K562 (cell line): ENCODE data around the gene CNTRL. TPM values are rescaled to one million over a fixed set of nuclear protein-coding genes. Genes with fewer than 3 reads are reported as not detected.
A peak's percentile ranks its signal among the peaks of the same experiment; 100 is the strongest.

ENCODE experiments used
- CHD4 ChIP-seq: fragments of 200-600 bp; sonication (generic); IDR thresholded peaks from 3 replicates; pipeline ENCODE4 v1.6.1; 2012; ENCODE audit warnings: low read depth, mild to moderate bottlenecking, mixed read lengths, low read length, inconsistent platforms; ENCODE audit not compliant: insufficient read depth, insufficient replicate concordance, poor library complexity, severe bottlenecking
- KDM5B ChIP-seq: fragments of 200-600 bp; sonication (generic); IDR thresholded peaks from 2 replicates; pipeline ENCODE4 v1.6.1; 2012; ENCODE audit warnings: low read depth, mild to moderate bottlenecking, moderate library complexity, low read length, control low read depth, inconsistent platforms; ENCODE audit not compliant: insufficient replicate concordance
- RBBP5 ChIP-seq: fragments of 200-600 bp; sonication (generic); IDR thresholded peaks from 2 replicates; pipeline ENCODE4 v1.6.1; 2012; ENCODE audit warnings: borderline replicate concordance, mild to moderate bottlenecking, low read length, control low read depth, inconsistent platforms; ENCODE audit not compliant: insufficient read depth, poor library complexity, severe bottlenecking
- ZNF507 ChIP-seq: conservative IDR thresholded peaks from 2 replicates; pipeline ENCODE4 v1.6.1; 2017; ENCODE audit warnings: missing genetic modification characterization, missing compliant biosample characterization
- ZNF586 ChIP-seq: fragments of 450-650 bp; formaldehyde crosslinking; conservative IDR thresholded peaks from 2 replicates; pipeline ENCODE4 v1.4.0; 2020; ENCODE audit warnings: mild to moderate bottlenecking, moderate library complexity
- polyA plus RNA-seq, 8 experiments: library from polyadenylated mRNA; depleted of rRNA in 4 of 8; stranded (reverse) in 5 of 8; unstranded in 3 of 8; fragments of >200 nt; fragmentation: Nextera tagmentation in 2 of 8; fragmentation: Illumina TruSeq in 1 of 8; extraction: Ambion mirVana in 2 of 8; extraction: Trizol in 1 of 8; gene quantifications; 2 replicates each; pipeline versions ENCODE4 v1.2.1 to v1.2.3, GENCODE V29; 2011 to 2014; ENCODE audit warnings: inconsistent platforms in 1 of 8, missing spikeins in 1 of 8
- total RNA-seq, 7 experiments: library from RNA; depleted of rRNA in 6 of 7; stranded (reverse); fragments of >200 nt in 6 of 7; fragmentation: Illumina TruSeq in 2 of 7; extraction: Trizol in 2 of 7; gene quantifications; 2 replicates each; pipeline versions ENCODE4 v1.2.1 to v1.2.3, GENCODE V29; 2011 to 2021; ENCODE audit warnings: low replicate concordance in 1 of 7
- TF ChIP-seq, protein P1 (sequence below): fragments of 450-650 bp; IDR thresholded peaks from 2 replicates; pipeline ENCODE4 v1.6.1; 2016; ENCODE audit warnings: mild to moderate bottlenecking, moderate library complexity
- TF ChIP-seq, protein P2 (sequence below): fragments of 450-650 bp; IDR thresholded peaks from 2 replicates; pipeline ENCODE4 v1.7.0; 2016; ENCODE audit warnings: borderline replicate concordance
- TF ChIP-seq, protein P3 (sequence below): fragments of 150-350 bp; IDR thresholded peaks from 2 replicates; pipeline ENCODE4 v1.6.1; 2014; ENCODE audit warnings: low read depth, mild to moderate bottlenecking, low read length, borderline replicate concordance

The CNTRL gene
- total and polyA plus RNA-seq, 9 of the 15 experiments (the other 6 are each of a cell fraction or from before 2014, with no cell fraction given), result 9.2 to 28.9 (median 20.5) TPM

DNA sequence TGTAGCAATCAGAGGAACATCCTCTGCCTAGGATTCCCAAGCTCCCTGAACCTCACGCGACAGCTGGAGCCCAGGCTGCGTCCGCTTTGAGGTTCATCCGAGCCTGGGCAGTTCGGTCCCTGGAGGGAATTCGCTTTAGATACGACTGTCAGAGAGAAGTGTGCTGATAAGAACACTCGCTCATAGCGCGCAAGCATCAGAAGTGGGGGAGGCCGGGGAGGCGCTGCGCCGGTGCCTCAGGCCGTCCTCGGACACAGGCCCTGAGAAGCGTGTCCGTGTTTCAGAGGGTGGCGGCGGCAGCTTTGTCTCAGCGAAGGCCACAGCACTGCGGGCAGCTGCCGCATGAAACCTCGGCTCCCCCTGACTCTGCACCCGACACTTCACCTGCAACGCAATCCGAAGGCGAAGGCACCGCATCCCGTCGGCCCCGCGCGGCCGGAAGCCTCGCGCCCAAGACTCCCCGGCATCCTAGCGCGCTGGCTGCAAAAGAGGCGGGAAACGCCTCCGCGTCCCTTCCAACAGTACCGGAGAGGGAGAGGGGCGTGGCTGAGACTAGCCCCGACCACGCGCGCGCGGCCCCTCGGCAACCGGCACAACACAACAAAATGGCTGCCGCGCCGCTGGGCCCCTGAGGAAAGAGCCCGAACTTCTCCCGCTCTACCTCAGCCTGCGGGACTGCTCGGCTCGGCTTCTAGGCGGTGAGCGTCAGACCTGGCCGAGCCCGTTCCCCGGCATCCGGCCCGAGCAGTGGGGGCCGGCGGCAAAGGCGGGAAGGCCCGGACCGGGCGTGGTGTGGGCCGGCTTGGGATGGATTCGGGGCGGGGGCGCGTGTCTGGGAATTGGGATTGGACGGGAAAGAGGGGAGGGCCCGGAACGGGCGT is at the start of gene CNTRL (continued):
- TF ChIP-seq, protein P1, sequence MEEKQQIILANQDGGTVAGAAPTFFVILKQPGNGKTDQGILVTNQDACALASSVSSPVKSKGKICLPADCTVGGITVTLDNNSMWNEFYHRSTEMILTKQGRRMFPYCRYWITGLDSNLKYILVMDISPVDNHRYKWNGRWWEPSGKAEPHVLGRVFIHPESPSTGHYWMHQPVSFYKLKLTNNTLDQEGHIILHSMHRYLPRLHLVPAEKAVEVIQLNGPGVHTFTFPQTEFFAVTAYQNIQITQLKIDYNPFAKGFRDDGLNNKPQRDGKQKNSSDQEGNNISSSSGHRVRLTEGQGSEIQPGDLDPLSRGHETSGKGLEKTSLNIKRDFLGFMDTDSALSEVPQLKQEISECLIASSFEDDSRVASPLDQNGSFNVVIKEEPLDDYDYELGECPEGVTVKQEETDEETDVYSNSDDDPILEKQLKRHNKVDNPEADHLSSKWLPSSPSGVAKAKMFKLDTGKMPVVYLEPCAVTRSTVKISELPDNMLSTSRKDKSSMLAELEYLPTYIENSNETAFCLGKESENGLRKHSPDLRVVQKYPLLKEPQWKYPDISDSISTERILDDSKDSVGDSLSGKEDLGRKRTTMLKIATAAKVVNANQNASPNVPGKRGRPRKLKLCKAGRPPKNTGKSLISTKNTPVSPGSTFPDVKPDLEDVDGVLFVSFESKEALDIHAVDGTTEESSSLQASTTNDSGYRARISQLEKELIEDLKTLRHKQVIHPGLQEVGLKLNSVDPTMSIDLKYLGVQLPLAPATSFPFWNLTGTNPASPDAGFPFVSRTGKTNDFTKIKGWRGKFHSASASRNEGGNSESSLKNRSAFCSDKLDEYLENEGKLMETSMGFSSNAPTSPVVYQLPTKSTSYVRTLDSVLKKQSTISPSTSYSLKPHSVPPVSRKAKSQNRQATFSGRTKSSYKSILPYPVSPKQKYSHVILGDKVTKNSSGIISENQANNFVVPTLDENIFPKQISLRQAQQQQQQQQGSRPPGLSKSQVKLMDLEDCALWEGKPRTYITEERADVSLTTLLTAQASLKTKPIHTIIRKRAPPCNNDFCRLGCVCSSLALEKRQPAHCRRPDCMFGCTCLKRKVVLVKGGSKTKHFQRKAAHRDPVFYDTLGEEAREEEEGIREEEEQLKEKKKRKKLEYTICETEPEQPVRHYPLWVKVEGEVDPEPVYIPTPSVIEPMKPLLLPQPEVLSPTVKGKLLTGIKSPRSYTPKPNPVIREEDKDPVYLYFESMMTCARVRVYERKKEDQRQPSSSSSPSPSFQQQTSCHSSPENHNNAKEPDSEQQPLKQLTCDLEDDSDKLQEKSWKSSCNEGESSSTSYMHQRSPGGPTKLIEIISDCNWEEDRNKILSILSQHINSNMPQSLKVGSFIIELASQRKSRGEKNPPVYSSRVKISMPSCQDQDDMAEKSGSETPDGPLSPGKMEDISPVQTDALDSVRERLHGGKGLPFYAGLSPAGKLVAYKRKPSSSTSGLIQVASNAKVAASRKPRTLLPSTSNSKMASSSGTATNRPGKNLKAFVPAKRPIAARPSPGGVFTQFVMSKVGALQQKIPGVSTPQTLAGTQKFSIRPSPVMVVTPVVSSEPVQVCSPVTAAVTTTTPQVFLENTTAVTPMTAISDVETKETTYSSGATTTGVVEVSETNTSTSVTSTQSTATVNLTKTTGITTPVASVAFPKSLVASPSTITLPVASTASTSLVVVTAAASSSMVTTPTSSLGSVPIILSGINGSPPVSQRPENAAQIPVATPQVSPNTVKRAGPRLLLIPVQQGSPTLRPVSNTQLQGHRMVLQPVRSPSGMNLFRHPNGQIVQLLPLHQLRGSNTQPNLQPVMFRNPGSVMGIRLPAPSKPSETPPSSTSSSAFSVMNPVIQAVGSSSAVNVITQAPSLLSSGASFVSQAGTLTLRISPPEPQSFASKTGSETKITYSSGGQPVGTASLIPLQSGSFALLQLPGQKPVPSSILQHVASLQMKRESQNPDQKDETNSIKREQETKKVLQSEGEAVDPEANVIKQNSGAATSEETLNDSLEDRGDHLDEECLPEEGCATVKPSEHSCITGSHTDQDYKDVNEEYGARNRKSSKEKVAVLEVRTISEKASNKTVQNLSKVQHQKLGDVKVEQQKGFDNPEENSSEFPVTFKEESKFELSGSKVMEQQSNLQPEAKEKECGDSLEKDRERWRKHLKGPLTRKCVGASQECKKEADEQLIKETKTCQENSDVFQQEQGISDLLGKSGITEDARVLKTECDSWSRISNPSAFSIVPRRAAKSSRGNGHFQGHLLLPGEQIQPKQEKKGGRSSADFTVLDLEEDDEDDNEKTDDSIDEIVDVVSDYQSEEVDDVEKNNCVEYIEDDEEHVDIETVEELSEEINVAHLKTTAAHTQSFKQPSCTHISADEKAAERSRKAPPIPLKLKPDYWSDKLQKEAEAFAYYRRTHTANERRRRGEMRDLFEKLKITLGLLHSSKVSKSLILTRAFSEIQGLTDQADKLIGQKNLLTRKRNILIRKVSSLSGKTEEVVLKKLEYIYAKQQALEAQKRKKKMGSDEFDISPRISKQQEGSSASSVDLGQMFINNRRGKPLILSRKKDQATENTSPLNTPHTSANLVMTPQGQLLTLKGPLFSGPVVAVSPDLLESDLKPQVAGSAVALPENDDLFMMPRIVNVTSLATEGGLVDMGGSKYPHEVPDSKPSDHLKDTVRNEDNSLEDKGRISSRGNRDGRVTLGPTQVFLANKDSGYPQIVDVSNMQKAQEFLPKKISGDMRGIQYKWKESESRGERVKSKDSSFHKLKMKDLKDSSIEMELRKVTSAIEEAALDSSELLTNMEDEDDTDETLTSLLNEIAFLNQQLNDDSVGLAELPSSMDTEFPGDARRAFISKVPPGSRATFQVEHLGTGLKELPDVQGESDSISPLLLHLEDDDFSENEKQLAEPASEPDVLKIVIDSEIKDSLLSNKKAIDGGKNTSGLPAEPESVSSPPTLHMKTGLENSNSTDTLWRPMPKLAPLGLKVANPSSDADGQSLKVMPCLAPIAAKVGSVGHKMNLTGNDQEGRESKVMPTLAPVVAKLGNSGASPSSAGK, result peak; percentile 100
- TF ChIP-seq CHD4 (no peak), ZNF507 (tag) (no peak), KDM5B (peak; percentile 83), RBBP5 (peak; percentile 86), ZNF586 (no peak)
- TF ChIP-seq, protein P2, sequence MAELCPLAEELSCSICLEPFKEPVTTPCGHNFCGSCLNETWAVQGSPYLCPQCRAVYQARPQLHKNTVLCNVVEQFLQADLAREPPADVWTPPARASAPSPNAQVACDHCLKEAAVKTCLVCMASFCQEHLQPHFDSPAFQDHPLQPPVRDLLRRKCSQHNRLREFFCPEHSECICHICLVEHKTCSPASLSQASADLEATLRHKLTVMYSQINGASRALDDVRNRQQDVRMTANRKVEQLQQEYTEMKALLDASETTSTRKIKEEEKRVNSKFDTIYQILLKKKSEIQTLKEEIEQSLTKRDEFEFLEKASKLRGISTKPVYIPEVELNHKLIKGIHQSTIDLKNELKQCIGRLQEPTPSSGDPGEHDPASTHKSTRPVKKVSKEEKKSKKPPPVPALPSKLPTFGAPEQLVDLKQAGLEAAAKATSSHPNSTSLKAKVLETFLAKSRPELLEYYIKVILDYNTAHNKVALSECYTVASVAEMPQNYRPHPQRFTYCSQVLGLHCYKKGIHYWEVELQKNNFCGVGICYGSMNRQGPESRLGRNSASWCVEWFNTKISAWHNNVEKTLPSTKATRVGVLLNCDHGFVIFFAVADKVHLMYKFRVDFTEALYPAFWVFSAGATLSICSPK, result no peak
- TF ChIP-seq, protein P3, sequence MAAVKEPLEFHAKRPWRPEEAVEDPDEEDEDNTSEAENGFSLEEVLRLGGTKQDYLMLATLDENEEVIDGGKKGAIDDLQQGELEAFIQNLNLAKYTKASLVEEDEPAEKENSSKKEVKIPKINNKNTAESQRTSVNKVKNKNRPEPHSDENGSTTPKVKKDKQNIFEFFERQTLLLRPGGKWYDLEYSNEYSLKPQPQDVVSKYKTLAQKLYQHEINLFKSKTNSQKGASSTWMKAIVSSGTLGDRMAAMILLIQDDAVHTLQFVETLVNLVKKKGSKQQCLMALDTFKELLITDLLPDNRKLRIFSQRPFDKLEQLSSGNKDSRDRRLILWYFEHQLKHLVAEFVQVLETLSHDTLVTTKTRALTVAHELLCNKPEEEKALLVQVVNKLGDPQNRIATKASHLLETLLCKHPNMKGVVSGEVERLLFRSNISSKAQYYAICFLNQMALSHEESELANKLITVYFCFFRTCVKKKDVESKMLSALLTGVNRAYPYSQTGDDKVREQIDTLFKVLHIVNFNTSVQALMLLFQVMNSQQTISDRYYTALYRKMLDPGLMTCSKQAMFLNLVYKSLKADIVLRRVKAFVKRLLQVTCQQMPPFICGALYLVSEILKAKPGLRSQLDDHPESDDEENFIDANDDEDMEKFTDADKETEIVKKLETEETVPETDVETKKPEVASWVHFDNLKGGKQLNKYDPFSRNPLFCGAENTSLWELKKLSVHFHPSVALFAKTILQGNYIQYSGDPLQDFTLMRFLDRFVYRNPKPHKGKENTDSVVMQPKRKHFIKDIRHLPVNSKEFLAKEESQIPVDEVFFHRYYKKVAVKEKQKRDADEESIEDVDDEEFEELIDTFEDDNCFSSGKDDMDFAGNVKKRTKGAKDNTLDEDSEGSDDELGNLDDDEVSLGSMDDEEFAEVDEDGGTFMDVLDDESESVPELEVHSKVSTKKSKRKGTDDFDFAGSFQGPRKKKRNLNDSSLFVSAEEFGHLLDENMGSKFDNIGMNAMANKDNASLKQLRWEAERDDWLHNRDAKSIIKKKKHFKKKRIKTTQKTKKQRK, result no peak
